Stimulated activated CD4-positive, alpha-beta T cell treated with anti-CD3 and anti-CD28 coated beads, Interleukin-12 subunit alpha, Interleukin-12 subunit beta, amount 100 ng/mL, for 48 hours (primary cell): Measurements from ENCODE around the gene ANKRD1.
"Not testable (repeated sequence)": the region's sequence is repeated elsewhere in the genome, so short reads cannot be mapped to it uniquely, and the experiment has no call there.

Experiments
- DNase-seq, 3 donors: peaks; one replicate each; pipeline ENCODE4 v3.0.0-alpha.2; 2020; ENCODE audit warnings: low read depth in 2 of 3, low spot score in 1 of 3

ANKRD1 gene

DNA sequence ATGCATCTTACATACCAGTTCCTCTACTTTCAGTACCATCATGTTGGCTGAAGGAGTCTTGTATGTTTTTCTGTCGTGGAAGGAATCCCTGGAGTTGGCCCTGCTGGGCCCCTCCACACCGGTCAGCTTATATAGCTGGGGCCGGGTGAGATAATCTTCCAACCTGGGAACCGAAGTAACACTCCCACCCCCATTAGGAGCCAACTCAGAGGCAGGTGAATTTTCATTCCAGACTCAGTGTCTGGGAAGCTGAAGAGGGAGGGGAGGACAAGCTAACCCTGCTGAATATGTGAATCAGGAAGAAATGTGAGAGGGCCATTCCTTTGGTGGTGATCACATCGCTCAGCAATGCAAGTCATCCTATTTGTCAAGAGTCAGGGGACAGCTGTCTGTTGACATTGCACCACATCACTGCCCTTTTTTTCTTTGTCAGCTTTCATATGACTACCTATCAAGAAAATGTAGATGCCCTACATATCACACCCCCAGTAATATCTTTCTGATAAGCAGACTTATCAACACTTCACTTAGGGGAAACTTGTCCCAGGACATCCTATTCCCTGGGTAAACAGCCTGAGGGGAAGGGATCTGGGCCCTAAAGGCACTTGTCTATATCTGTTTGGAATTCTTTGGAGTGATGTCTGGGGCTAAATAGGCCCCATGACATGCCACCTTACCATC lies at the start of gene ANKRD1:
Gene ANKRD1 (minus strand): TSS at position 102 of the 681 bp plus-strand sequence. CDS start 60 bp downstream, at position 42.
- no peak for DNase-seq

GRCh38 chr10:90969947-90970673 lies 49.2 kb upstream of the ANKRD1 start:
- no peak for DNase-seq

- DNase-seq = no peak
Measured at GRCh38 chr10:90969121-90969534, 48.2 kb upstream of the ANKRD1 start.

- DNase-seq = no peak
Measured at GRCh38 chr10:90968328-90969081, 47.6 kb upstream of the ANKRD1 start.

- DNase-seq = no peak
Measured at GRCh38 chr10:90967865-90968264, 47.0 kb upstream of the ANKRD1 start.

DNA sequence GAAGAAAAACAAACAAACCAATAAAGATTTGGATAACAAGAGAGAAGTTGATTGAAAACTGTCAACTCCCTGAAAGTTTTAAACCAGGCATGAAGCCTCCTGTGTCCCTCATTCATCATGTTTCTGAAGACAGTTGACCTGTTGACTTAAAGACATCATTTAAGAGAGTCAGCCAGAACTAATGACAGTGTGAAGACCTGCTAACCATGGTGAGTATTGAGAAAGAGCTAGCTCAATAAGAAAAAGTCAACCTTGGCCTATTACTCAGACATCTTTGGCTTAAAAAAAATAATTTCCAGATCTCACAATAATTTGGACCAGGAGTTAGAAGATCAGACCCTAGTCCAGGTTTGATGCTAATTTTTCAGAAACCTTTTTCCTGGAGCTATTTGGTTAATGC lies 45.3 kb upstream of the ANKRD1 start:
- no peak for DNase-seq

DNA sequence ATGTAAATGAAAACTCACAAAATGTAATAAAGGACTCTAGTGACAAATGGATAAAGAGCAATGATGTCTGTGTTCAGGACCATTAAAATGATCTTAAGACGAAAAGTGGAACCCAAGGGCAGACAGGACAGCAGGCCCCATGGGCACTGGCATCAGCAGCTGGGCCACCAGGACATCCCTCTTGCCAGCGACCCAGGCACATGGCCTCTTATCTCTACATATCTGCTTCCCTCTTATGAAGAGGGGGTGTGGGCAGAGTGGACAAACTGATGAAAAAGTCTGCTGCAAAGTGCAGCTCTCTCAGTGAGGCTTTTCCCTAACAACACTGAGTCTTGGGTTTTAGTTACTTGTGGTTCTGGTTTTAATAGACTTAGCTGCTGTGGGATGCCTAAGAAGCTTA lies 44.8 kb upstream of the ANKRD1 start:
- DNase-seq = no peak

GRCh38 chr10:90964781-90965465 lies 44.0 kb upstream of the ANKRD1 start:
- DNase-seq = no peak

DNA sequence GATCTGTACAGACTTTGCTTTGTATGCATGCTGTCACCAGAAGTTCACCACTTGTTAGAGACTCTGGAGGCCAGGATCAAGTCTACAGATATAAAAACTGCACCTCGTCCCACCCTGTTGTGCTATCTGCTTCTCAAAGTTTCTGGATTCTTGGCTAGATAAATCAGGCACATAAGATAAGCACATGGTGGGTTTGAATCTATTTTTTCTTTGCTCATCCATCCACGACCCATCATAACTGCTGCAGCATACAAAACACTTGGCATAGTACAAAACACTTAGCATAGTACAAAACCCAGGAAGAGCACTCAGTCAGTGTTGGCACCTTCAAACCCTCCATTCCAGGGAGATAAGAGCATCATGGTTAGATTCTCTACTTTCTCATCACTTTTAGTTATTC lies 42.4 kb upstream of the ANKRD1 start:
- DNase-seq = no peak

- DNase-seq = no peak
Measured at GRCh38 chr10:90960355-90960814, 39.5 kb upstream of the ANKRD1 start.

GRCh38 chr10:90959826-90960225 lies 38.9 kb upstream of the ANKRD1 start:
- no peak for DNase-seq

GRCh38 chr10:90958781-90959180 lies 37.9 kb upstream of the ANKRD1 start:
- DNase-seq = no peak

DNA sequence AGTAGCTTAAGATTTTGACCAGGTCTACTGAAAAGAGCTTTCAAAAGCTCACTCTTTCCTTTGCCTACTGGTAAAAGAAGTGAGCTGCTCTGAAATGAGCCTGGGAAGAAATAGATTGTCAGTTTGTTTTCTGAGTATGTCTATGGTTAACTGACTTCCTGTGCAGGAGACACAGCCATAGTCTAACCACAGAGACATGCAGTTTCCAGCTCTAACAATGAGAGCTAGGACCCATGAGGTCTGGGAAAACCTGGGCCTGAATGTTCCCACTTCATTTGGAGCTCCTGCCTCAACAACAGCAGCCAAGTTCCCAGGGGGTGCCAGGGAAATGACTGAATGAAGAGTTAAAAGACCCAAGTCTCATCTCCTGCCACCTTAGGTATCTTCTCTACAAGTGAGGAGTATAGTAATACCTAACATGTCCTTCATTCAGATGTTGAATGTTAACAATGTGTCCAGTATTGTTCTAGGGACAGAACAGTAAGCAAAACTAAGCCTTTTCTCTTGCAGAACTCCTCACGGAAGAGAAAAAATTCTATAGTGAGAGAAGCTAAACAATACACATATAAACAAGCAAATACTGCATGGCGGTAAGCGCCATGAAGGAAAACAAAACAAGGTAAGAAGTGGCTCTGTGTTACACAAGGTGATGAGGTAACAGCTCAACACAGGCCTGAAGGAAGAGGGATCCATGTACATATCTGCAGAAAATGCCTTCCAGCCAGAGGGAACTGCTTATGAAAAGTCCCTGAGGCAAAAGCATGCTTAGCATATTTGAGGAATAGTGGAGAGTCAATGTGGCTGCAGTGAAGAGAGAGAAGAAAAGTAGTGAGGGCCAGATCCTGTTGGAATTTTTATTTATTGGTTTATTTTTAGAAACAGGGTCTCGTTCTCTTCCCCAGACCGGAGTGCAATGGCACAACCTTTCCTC lies 26.4 kb upstream of the ANKRD1 start:
- DNase-seq = no peak

DNA sequence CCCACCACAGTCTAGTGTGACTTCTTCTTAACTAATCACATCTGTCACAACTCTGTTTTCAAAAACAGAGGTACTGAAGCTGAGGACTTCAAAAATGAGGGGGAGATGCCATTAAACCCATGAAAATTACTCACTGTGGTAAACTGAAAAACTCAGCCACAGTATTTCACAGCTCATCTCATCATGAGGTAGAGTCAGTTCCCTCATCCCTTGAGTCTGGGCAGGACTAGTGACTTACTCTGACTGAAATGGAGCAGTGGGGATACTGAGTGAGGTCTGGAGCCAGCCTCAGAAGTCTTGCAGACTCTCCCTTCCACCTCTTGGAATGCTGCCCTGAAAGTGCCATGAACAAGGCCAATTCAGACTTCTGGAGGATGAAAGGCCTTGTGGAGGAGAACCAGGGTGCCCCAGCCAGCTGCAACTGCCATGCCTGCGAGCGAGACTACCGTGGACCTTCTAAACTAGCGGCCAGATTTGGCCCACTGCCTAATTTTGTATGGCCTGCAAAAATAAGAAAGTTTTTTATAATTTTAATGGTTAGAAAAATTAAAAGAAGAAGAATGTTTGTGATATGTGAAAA lies 24.7 kb upstream of the ANKRD1 start:
- no peak for DNase-seq

- DNase-seq = no peak
Measured at GRCh38 chr10:90944749-90945148, 23.9 kb upstream of the ANKRD1 start.

GRCh38 chr10:90942980-90943379 lies 22.1 kb upstream of the ANKRD1 start:
- not testable (repeated sequence) for DNase-seq

GRCh38 chr10:90939648-90940047 lies 18.8 kb upstream of the ANKRD1 start:
- no peak for DNase-seq

DNA sequence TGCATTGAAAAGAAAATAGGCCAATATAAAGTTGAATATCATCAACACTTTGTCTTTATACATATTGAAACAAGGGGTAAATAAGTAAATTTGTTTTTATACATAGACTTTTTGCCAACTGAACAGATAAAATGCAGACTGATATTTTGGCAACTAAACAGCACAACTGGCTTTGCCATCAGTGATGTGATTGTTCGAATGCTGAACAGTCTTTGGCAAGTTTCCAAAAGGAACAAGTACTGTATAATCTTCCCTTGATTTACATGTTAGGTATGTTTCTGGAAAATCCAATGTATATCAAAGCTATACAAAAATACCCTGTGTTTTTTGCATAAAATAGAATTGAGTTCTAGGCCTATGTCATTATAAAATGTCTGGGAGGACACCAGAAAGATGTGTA lies 18.2 kb upstream of the ANKRD1 start:
- DNase-seq = no peak

DNA sequence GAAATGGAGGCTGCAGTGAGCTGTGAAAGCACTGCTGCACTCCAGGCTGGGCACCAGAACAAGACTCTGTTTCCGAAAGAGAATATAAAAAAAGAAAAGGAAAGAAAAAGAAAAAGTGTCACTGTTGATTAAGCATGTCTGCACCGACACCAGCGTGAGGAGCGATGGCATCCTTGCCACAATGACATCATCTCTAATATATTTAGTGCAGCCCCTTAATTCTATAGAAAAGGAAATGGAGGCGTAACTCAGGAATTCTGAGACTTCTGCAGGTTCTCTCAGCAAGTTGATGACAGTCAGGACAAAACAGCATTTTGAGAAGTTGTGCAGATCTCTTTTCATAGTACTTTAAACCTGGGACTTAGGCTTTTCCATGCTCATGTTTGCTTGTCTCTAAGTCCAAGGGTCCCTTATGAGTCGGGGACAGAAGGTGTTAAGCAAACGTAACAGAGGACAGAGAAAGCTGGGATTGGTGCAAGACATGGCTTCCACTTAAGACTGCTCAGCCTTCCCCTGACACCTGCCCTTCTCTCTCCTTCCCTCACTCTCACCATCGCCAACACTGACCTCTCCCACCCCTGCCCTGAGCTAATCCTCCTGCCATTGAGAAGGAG lies 16.9 kb upstream of the ANKRD1 start:
- DNase-seq = no peak
